Skeletal muscle cell (primary cell): ENCODE results near the gene HOXA2.

Source experiments
- DNase-seq: peaks from one replicate; pipeline ENCODE4 v3.0.0-alpha.2; 2010; ENCODE audit warnings: low read depth
- H3K4me3 ChIP-seq: 2 replicates; pipeline ENCODE4 v1.5.1; 2011; ENCODE audit warnings: low read depth, mild to moderate bottlenecking, control low read depth, low read length, moderate library complexity

HOXA2 gene

GRCh38 chr7:27104341-27105058 lies 2.0 kb upstream of the HOXA2 start:
- H3K4me3 ChIP-seq: no peak overlapping the region
- no peak for DNase-seq

DNA sequence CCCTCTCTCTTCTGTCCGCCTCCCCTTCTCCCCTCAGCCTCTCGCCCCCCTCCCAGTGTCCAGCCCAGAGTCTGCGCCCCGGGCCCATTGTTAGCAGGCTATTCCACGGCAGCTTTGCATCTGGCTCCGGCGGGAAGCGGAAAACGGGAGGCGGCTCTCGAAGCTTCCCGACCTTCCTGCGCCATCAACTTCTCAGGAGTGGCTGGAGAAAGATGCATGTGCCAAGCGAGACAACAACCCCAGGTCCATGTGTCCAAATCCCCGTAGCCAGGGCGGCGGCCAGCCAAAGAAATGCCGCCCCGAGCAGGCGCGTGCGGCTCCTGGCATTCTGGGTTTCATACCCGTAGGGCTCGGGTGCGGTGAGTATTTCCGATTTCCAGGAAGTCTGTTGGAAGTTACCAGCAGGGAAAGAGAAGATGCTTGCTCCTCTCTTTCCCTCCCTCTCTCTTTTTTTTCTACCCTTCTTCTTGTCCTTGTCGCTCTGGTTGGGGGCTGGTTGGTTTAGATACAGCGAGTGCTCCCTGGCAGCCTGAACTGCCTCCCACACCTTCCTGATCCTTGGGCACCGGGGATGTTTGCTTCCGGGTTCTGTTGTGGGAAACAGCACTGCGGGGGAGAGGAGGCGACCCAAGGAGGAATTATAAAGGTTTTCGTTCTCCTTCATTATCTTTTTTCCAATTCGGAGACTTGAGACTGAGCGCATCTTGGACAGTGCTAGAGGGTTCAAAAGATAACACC lies 1.2 kb upstream of the HOXA2 start:
- no peak for DNase-seq
- no peak overlapping the region for H3K4me3 ChIP-seq

GRCh38 chr7:27101957-27102580 lies 414 bp downstream of the HOXA2 start:
- no peak for DNase-seq

DNA sequence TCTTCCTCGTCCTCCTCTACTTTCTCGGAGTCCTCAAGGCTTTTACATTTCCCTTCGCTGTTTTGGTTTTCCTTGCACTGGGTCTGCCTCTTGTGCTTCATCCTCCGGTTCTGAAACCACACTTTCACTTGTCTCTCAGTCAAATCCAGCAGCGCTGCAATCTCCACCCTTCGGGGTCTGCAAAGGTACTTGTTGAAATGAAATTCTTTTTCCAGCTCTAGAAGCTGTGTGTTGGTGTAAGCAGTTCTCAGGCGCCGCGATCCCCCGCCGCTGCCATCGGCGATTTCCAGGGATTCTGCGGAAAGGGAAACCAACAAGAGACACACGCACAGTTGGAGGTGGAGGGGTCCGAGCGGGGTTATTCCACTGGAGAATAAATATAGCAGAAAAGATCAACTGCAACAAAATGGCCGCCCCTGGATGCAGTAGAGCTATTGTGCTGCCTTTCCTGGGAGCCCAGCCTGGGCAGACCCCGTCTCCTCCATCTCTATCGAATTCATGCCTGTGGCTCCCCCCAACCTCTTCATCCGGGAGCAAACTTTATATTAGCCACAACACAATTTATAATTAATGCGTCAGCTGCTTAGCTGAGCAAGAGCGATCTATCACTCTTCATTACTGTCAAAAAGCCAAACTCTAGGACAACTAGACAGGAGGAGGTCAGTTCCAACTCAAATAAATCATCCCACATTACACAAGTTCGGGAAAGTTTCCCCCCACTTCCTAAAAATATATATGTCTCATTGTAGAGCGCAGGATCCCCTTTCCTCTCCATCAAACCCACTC lies 1.1 kb downstream of the HOXA2 start:
- no peak overlapping the region for H3K4me3 ChIP-seq
- DNase-seq: no peak

More at GRCh38 chr7:27101957-27102580, 414 bp downstream of the HOXA2 start:
- no peak overlapping the region for H3K4me3 ChIP-seq

DNA sequence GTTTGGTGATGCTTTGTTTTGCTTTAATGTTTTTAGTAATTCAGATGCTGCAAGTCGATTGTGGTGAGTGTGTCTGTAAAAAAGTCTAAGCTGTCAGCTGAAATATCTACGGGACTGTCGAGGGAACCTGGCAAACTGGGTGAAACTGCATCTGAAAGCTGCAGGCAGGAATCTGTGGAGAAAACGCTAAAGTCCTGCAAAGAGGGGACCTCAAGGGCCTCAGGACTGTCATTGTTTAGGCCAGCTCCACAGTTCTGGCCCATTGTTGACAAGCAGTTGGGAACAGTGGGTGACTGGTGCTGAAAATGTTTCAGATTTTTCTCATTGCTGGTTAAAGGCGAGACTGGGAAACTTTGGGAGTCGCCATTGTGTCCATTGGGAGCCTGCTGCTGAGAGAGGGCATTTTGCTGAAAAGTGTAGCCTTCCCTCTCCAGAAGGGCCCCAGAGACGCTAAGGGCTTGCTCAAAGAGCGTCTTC lies 1.8 kb downstream of the HOXA2 start:
- no peak for DNase-seq
- H3K4me3 ChIP-seq: no peak overlapping the region

GRCh38 chr7:27099453-27100370 lies 2.8 kb downstream of the HOXA2 start:
- H3K4me3 ChIP-seq: no peak overlapping the region
- no peak for DNase-seq

DNA sequence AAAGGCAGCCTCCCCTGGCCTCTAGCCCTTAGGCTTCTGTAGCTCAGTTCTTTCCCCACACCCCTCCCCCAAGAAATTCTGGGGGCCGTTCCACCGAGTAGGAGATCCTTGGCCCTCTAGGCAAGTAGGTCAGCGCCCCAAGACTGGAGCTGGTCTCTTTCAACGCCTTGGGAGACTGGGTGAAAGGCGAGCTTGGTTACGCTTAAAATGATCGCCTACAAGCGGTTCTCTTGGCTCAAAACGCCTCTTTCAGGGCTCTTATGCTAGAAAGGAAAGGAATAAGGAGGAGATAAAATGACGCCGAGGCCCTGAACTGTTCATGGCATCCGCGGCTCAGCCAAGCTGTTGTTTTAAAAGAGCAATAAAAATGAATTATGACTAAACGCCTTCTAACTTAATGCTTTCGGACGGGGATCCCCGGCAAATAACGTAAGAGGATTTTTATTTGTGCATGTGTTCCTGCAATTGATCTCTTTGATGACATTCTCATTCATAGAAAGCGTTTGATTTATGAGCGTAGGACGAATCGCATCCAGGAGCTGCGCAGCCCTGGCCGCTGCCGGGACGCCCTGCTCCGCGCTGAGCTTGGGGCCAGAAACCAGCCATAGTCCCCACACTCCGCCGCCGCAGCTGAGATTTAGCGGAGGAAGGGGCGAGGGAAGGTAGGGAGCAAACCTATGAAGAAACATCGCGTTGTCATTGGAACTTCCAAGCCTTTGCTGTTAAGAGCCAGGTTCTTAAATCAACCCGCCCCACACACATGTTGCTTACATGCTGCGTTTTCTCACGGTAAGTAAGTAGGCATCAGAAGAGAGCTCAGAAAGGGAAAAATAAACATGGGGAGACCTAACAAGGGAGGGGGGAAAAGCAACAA lies 3.7 kb downstream of the HOXA2 start:
- no peak for DNase-seq
- peak overlapping the region; percentile 89 for H3K4me3 ChIP-seq

GRCh38 chr7:27097686-27098577 lies 4.6 kb downstream of the HOXA2 start:
- H3K4me3 ChIP-seq: peak overlapping the region; percentile 89
- DNase-seq: no peak

DNA sequence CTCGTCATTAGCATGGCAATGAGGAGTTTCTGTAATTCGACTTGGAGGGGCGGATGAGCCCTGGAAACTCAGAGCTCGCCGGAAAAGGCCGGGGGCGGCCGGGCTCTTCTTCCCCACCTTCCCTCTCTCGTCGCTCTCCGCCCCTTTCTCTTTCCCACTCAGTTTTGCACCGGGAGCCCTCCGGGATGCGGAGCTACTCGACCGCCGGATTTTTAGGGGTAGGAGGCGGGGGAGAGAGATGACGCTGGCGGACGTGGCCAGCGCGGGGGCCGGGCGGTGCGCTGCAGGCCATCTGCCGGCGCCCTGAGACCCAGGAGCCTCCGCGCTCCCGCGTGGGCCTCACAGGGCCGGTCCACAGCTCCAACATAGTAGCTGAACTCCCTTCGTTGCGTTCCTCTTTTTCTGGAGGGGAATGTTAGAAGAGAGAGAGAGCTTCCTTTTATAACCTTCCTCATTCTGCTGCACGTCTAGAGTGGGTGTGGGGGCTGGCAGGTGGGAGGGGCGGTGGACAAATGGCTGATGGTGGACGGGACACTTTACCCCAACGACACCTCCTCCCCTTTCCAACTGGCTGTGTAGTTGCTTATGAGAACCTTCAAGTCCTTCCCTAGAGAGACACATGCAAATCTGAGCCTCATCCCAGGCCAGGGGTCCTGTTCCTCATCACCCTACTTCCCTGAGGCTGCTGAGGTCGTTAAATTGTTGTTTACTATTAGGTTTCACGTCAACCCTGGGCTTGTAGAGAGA lies 5.5 kb downstream of the HOXA2 start:
- H3K4me3 ChIP-seq: peak overlapping the region; percentile 89
- DNase-seq: no peak

- peak within 1 kb of the TSS; percentile 89 for H3K4me3 ChIP-seq
- peak; percentile 75 for DNase-seq
Measured at GRCh38 chr7:27095897-27096767, 6.4 kb downstream of the HOXA2 start, which contains the start of gene HOXA1. Gene HOXA1, minus strand, starts transcription at chr7:27096000. Its CDS starts 88 bp downstream, at chr7:27095912.

DNA sequence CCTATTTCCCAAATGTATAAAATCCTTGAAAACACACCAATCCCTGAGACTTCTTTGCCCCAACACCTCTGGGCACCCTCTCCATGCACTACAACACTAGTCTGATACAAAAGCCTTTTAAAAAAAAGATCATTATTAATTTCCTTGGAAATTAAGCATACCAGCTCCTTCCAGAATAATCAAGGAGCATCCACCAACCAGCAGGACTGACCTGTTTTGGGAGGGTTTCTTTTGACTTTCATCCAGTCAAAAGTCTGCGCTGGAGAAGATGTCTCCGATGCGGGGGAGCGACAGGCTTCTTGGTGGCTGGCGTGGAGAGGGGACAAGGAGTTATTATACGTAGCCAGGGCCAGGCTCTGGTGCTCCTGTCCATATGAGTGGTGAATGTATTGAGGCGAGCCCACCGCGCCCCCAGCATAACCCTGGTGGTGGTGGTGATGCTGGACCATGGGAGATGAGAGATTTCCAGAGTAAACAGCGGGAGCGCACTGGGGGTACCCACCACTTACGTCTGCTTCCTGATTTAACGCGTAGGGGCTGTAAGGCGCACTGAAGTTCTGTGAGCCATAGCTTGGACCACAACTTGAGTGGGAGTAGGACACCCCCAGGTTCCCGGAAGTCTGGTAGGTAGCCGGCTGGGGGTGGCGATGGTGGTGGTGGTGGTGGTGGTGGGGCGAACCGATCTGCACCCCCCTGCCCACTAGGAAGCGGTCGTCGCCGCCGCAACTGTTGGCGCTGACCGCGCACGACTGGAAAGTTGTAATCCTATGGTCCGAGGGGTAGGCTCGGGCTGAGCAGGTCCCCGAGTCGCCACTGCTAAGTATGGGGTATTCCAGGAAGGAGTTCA lies 7.2 kb downstream of the HOXA2 start:
- peak overlapping the region; percentile 89 for H3K4me3 ChIP-seq
- no peak for DNase-seq

DNA sequence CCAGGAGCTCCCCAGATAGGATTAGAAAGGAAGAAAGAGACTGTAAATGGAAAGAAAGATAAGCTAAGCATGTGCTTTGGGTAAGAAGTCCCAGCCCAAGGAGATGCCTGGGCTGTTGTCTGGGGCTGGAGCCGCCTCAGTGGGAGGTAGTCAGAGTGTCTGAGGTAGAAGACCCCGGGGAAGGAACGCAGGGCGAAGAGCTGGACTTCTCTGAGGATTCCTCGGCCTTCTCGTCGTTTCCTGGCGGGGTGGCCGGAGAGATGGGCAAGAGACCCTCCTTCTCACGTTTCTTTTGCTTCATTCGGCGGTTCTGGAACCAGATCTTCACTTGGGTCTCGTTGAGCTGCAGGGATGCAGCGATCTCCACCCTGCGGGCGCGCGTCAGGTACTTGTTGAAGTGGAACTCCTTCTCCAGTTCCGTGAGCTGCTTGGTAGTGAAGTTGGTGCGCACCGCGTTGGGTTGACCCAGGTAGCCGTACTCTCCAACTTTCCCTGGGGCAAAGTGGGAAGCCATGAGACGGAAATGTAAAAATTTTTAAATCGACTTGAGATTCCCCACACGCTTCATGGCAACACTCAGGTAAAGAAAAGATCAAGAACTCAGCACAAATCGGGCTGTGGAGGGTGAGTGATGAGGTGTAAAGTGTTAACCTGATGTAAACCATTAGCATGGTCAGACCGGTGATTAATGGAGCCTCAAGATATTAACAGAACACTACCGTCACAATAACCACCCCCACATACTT lies 8.0 kb downstream of the HOXA2 start:
- peak overlapping the region; percentile 89 for H3K4me3 ChIP-seq
- DNase-seq: no peak

GRCh38 chr7:27093184-27093895 lies 9.1 kb downstream of the HOXA2 start:
- no peak overlapping the region for H3K4me3 ChIP-seq
- DNase-seq: no peak
